ENCODE results near the gene MCM9. TPM values are rescaled to one million over a fixed set of nuclear protein-coding genes. Genes with fewer than 3 reads are reported as not detected.

MCM9 gene
- 10 to 100 TPM; 12.7 to 15.3 TPM for total RNA-seq

GRCh38 chr6:118934461-118935330, at the start of gene MCM9:
MCM9 (minus strand) TSS chr6:118935159; CDS start chr6:118931723, 3,436 bp downstream.

GRCh38 chr6:118893807-118894424, 41.0 kb downstream of the MCM9 start, which contains the start of gene ASF1A:
ASF1A (plus strand) TSS chr6:118894152; CDS start chr6:118894414, 262 bp downstream.

Other genes with a start within 250 kb of the MCM9 start
- 10 to 100 TPM; 15.1 to 42.3 TPM for gene ASF1A, start 41.0 kb downstream of the MCM9 start, total RNA-seq
- 1 to 10 TPM in 1 of 2 donors, under 1 TPM in 1; 0.33 to 1.4 TPM for gene FAM184A, start 143.5 kb upstream of the MCM9 start, total RNA-seq

Measured in melanocyte of skin (primary cell).